DOHH2 (cell line): ENCODE results near the gene PACSIN1.

Experiments used
- H3F3A ChIP-seq: fragments of 200-600 bp; sonication (generic), shearing (Covaris generic); 2 replicates; pipeline ENCODE4 v1.6.0; 2016; ENCODE audit warnings: antibody characterized with exemption, mild to moderate bottlenecking; ENCODE audit not compliant: control insufficient read depth, insufficient read depth
- H3K27ac ChIP-seq: fragments of 200-600 bp; sonication (generic); 2 replicates; pipeline ENCODE4 v1.5.1; 2014; ENCODE audit warnings: low read depth, mild to moderate bottlenecking, low read length, moderate library complexity
- H3K27me3 ChIP-seq: fragments of 200-600 bp; sonication (generic); 2 replicates; pipeline ENCODE4 v1.6.1; 2014; ENCODE audit warnings: mild to moderate bottlenecking, low read length, mixed read lengths; ENCODE audit not compliant: control insufficient read depth
- H3K36me3 ChIP-seq: fragments of 200-600 bp; sonication (generic); 2 replicates; pipeline ENCODE4 v1.6.1; 2014; ENCODE audit warnings: mild to moderate bottlenecking, low read length, moderate library complexity, mixed read lengths; ENCODE audit not compliant: control insufficient read depth
- H3K4me1 ChIP-seq: fragments of 200-600 bp; sonication (generic); 2 replicates; pipeline ENCODE4 v1.6.1; 2014; ENCODE audit warnings: mild to moderate bottlenecking, low read length, mixed read lengths; ENCODE audit not compliant: control insufficient read depth
- H3K4me2 ChIP-seq: fragments of 200-600 bp; sonication (generic); 2 replicates; pipeline ENCODE4 v1.6.0; 2014; ENCODE audit warnings: mild to moderate bottlenecking, low read length, moderate library complexity
- H3K4me3 ChIP-seq: fragments of 200-600 bp; sonication (generic); 2 replicates; pipeline ENCODE4 v1.5.1; 2014; ENCODE audit warnings: mild to moderate bottlenecking, low read length, mixed read lengths
- H3K79me2 ChIP-seq: fragments of 200-600 bp; sonication (generic); 2 replicates; pipeline ENCODE4 v1.6.1; 2014; ENCODE audit warnings: mild to moderate bottlenecking, low read length, mixed read lengths; ENCODE audit not compliant: control insufficient read depth
- H3K9me2 ChIP-seq: fragments of 200-600 bp; sonication (generic); replicated peaks from 2 replicates; pipeline ENCODE4 v1.6.1; 2014; ENCODE audit warnings: mild to moderate bottlenecking, low read length, mixed read lengths; ENCODE audit not compliant: control insufficient read depth
- H3K9me3 ChIP-seq: fragments of 200-600 bp; sonication (generic); 2 replicates; pipeline ENCODE4 v1.6.1; 2014; ENCODE audit warnings: antibody characterized with exemption, low read length, mixed read lengths; ENCODE audit not compliant: control insufficient read depth, insufficient read depth
- H4K20me1 ChIP-seq: fragments of 200-600 bp; sonication (generic); 2 replicates; pipeline ENCODE4 v1.6.0; 2014; ENCODE audit warnings: low read depth, mild to moderate bottlenecking, antibody characterized with exemption, low read length, moderate library complexity; ENCODE audit not compliant: control insufficient read depth, insufficient read depth
- CTCF ChIP-seq: fragments of 200-600 bp; sonication (generic); IDR thresholded peaks from one replicate; pipeline ENCODE4 v1.5.1; 2014; ENCODE audit warnings: antibody characterized with exemption, mild to moderate bottlenecking, low read depth, low read length; ENCODE audit not compliant: poor library complexity, severe bottlenecking
- EZH2phosphoT487 ChIP-seq: fragments of 200-600 bp; sonication (generic); IDR thresholded peaks from 2 replicates; pipeline ENCODE4 v1.6.1; 2017; ENCODE audit warnings: borderline replicate concordance, mild to moderate bottlenecking, antibody characterized with exemption, low read length, moderate library complexity, mixed read lengths

PACSIN1 gene

GRCh38 chr6:34520645-34521462 is 55.0 kb downstream of the PACSIN1 start:
- TF ChIP-seq EZH2phosphoT487 (no peak), CTCF (no peak)
- H3K36me3 ChIP-seq, result no peaks in the 10 kb centered on the region
- H3K4me2 ChIP-seq, result no peak overlapping the region
- H3K27ac ChIP-seq, result no peak overlapping the region
- no peaks in the 10 kb centered on the region for H3K9me3 ChIP-seq
- no peaks in the 10 kb centered on the region for H3F3A ChIP-seq
- H3K4me3 ChIP-seq, result no peak overlapping the region
- no peaks in the 10 kb centered on the region for H3K9me2 ChIP-seq
- H3K4me1 ChIP-seq, result no peaks in the 10 kb centered on the region
- H3K27me3 ChIP-seq, result no peaks in the 10 kb centered on the region
- H4K20me1 ChIP-seq, result no peaks in the 10 kb centered on the region
- H3K79me2 ChIP-seq, result no peaks in the 10 kb centered on the region

- Histone ChIP-seq H3K4me1 (peaks cover 3% of the 10 kb centered on the region), H3F3A (no peaks in the 10 kb centered on the region), H3K27ac (no peak overlapping the region), H4K20me1 (no peaks in the 10 kb centered on the region), H3K9me3 (no peaks in the 10 kb centered on the region), H3K9me2 (no peaks in the 10 kb centered on the region), H3K4me2 (no peak overlapping the region), H3K79me2 (no peaks in the 10 kb centered on the region), H3K36me3 (no peaks in the 10 kb centered on the region), H3K4me3 (no peak overlapping the region), H3K27me3 (no peaks in the 10 kb centered on the region)
- TF ChIP-seq CTCF (no peak), EZH2phosphoT487 (no peak)
These were observed 55.8 kb downstream of the PACSIN1 start for GRCh38 chr6:34521463-34522285.

- Histone ChIP-seq H3K9me2 (no peaks in the 10 kb centered on the region), H3K79me2 (no peaks in the 10 kb centered on the region), H3K4me1 (peaks cover 11% of the 10 kb centered on the region), H3K4me3 (no peak overlapping the region), H3K36me3 (no peaks in the 10 kb centered on the region), H3F3A (no peaks in the 10 kb centered on the region), H3K27me3 (no peaks in the 10 kb centered on the region), H3K4me2 (no peak overlapping the region), H4K20me1 (no peaks in the 10 kb centered on the region), H3K9me3 (no peaks in the 10 kb centered on the region), H3K27ac (no peak overlapping the region)
- TF ChIP-seq EZH2phosphoT487 (no peak), CTCF (no peak)
These were observed 56.9 kb downstream of the PACSIN1 start for GRCh38 chr6:34522761-34523160.
